IPS DF 4.7 (cell line): ENCODE results near the gene MTHFD1.
A peak's percentile ranks its signal among the peaks of the same experiment; 100 is the strongest.
"Not testable (repeated sequence)": the region's sequence is repeated elsewhere in the genome, so short reads cannot be mapped to it uniquely, and the experiment has no call there.

Experiments used
- DNase-seq: peaks from one replicate; pipeline ENCODE4 v3.0.0-alpha.2; 2013; ENCODE audit warnings: low spot score; ENCODE audit errors: extremely low read depth

Gene MTHFD1

DNA sequence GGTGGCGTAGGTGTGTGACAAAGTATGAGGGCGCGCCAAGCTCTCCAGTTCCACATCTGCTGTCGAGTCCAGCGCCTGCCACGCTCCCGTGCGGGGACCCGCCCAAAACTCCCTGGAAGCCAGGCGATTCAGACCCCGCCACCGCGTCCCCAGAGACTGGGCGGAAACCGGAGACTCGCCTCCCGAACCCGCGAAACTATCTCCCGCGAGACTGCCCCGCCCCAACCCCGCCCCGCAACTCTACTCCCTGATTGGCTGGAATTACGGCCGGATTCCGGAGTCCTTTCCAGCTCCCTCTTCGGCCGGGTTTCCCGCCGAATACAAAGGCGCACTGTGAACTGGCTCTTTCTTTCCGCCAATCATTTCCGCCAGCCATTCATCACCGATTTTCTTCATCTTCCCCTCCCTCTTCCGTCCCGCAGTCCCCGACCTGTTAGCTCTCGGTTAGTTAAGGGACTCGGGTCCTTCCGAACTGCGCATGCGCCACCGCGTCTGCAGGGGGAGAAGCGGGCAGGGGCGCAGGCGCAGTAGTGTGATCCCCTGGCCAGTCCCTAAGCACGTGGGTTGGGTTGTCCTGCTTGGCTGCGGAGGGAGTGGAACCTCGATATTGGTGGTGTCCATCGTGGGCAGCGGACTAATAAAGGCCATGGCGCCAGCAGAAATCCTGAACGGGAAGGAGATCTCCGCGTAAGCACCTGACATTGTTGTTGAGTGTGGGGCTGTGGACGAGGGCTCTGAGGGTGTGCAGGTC lies at the start of gene MTHFD1:
Gene MTHFD1, plus strand, starts transcription at position 572 of the 751 bp plus-strand sequence. Its CDS starts 75 bp downstream, at position 647.
- peak; percentile 97 for DNase-seq

DNA sequence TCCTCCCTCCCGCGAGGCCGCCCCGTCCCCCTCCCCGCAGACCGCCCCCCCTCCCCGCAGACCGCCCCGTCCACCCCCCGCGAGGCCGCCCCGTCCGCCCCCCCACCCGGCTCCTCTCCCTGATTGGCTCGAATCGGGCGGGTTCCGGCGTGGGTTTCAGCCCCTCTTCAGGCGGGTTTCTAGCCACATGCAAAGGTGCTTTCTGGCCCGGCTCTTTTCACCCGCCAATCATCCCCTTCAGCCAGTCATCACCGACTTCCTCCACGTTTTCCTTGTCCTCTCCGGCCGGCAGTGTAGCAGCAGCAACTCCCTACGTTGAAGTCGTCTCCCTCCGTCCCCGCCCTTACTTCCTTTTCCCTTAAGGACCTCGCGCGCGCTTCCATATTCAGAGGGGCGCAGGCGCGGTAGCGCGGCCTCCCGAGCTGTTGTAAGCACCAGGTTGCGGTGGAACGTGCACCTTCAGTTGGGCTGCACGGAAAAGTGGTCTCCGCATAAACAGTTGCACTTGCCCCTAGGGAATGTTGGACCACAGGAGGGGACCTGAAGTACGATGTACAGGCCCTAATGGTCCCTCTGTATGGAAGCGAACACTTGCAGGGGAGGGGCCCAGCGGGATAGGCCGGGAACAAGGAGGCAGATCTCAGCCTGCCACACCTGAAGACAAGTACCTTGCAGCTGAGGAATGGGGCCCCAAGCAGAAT lies 49.4 kb upstream of the MTHFD1 start:
- peak; percentile 95 for DNase-seq

DNA sequence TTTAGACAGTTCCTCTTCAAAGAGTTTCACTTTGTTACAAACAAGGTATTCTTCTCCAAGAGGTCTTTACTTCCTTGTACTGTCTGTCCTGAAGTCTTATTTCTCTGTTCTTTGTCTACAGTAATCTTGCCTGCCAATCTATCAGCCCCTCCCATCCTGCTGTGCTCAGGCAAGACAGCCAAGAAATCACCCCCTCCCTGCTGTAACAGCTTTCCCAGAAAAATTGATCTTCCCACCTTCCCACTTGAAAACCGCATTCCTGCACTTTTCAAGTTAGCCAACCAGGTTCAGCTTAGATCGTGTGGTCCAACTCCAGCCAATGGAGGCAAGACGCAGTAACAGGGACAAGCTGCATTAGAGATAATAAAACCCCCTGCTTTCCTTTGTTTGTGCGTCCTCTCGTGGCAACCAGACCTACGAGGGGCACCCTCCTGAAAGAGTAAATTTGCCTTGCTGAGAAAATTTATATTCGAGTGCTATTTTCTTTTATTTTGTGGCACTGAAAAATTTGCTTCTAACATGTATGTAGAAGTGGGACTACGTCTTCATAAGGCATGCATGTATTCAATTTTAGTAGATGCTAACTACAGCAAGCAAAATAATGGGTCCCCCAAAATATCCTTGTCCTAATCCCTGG lies 47.5 kb upstream of the MTHFD1 start:
- DNase-seq: no peak

DNA sequence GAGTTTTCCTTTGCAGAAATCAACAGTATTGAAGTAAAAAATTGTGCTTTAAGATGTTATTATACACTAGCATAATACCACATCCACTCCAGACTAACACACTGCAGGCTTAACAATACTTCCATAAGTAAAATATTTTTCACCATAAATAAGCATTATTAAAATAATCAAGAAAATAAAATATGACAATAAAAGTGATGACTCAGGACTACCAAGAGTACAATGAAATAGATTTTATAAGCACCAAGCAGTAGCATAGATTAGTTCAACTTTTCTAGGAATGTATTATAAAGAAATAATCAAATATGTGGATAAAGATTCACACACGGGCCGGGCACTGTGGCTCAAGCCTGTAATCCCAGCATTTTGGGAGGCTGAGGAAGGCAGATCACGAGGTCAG lies 40.4 kb upstream of the MTHFD1 start:
- no peak for DNase-seq

DNA sequence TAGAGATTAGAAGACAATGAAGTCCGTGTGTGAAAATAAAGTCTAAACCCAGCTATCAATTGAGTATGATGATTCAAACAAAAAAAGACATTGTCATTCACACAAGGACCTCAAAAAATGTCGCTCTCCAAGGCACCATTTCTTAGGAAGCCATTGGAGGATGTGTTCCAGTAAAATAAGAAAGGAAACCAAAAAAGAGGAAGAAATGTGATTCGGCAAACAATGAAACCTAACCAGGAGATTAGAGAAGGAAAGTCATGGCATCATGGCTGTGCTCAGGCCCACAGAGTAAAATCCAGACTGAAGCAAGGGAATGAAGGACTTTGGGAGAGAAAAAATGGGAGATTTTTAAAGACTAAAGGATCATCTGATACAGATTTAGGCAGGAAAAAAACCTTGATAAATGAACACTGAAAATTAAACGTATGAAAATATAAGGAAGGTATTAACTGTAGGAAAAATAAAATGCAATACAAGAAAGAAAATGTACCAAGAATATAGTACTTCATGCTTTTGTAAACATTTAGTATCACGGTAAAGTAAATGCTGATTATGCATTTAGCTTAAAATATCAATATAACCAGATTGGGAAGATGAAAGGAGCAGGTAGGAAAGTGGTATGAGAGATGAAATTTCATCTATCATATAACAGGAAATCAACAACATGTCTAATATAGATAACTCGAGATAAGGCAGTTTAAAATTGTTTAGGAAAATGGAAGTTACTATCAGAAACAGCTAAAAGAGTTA lies 38.2 kb upstream of the MTHFD1 start:
- no peak for DNase-seq

DNA sequence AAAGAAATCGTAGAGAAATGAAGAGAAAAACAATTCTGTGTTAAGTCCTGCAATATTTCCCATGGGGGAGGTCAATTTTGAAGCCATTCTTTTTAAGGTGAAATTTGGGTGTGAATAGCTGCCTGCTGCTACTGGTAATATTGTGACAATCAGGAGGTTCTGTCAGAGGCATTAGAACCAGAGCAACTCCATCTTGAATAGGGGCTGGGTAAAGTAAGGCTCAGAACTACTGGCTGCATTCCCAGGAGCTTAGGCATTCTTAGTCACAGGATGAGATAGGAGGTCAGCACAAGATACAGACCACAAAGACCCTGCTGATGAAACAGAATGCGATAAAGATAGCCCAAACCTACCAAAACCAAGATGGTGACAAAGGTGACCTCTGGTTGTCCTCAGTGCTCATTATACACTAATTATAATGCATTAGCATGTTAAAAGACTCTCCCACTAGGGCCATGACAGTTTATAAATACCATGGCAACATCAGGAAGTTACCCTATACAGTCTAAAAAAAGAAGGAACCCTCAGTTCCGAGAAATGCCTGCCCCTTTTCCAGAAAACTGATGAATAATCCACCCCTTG lies 24.8 kb upstream of the MTHFD1 start:
- DNase-seq: no peak

DNA sequence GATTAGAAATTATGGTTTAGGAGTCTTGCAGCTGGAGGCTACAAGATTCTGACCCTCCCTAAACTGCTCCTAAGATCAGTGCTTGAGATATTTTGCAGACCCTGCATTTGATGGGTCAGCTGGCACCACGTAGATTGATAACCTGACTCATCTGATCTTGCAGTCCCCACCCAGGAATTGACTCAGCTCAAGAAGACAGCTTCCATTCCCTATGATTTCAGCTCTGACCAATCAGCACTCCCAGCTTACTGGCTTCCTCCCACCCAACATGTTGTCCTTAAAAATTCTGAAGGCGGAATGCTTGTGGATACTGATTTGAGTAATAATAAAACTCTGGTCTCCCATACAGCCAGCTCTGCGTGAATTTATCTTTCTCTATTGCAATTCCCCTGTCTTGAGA lies 23.2 kb upstream of the MTHFD1 start:
- no peak for DNase-seq

DNA sequence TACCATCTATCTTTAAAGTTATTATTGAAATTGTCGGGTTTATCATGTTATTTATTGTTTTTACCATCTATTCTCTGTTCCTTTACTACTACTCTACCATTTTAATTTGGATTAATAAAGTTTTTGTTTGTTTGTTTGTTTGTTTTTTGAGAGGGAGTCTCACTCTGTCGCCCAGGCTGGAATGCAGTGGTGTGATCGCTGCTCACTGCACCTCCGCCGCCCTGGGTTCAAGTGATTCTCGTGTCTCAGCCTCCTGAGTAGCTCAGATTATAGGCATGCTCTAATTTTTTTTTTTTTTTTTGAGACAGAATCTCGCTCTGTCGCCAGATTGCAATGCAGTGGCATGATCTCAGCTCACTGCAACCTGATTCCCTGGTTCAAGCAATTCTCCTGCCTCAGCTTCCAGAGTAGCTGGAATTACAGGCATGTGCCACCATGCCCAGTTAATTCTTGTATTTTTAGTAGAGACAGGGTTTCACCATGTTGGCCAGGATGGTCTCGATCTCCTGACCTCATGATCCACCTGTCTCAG lies 22.7 kb upstream of the MTHFD1 start:
- not testable (repeated sequence) for DNase-seq

DNA sequence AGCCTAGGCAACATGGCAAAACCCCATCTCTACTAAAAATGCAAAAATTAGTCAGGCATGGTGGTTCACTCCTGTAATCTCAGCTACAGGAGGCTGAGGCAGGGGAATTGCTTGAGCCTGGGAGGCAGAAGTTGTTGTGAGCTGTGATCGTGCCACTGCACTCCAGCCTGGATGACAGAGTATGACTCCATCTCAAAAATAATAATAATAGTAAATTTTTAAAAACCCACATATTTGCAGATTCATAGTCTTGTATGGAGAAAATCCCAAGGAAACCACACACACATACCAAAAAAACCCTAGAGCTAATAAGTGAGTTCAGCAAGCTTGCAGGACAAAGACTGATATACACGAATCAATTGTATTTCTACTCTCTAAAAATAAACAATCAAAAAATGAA lies 19.0 kb upstream of the MTHFD1 start:
- DNase-seq: no peak

DNA sequence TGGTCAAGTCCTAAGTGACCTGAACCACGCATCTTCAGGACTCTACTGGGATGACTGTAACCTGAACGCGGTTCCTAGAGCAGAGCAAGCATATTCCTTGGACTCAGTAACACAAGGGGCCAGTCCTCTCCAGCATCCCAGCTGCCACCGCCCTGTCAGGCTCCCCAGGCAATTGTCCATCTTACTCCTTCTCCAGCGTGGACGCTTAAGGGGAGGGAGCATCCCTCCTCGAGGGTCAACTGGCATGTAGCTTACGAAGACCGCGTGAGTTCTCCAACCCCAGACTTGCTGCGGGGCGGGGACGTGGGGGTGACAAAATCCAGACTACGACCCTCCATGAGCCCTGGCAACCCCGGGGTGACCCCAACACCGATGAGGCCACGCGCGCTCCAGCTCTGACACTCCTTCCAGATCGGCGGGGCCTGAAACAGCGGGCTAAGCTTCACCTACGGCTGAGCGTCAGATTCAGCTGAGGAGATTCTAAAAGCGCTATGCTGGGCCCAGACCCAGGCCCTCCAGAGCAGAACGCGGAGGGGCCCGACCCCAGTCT lies 846 bp upstream of the MTHFD1 start:
- DNase-seq: no peak

DNA sequence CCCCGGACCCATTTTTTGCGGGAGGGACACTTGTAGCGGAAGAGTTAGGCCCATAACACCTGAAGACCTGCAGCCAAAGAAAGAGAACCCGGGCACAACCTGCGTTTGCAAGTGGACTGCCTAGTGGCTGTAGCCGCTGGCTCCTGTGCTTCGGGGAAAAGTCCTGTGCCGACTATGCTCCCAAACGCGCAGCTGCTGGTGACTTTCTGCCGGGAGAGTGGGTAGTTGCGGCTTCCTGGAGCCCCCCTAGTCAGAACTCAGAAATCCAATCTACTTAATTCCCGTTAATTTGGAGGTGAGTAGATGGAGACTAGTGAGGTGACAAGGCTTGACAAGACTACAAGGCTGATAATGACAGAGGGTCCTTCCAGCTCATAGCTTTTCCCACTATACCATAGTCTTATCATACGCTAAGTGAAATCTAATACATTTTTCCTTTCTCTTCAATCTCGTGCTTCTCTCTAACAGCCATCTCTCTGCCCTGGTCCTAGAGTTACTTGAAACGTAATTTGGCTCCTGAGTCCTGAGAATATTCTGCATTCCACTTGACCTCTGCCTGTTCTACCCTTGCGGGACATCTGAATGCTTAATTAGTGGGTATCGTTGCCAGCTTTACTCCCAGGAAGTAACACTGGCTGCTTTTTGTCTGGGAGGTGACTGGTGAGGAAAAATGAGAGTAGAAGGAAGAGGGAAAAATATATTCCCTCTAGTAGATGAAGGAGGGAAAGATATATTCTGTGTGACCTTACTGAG lies 556 bp downstream of the MTHFD1 start:
- DNase-seq: no peak

DNA sequence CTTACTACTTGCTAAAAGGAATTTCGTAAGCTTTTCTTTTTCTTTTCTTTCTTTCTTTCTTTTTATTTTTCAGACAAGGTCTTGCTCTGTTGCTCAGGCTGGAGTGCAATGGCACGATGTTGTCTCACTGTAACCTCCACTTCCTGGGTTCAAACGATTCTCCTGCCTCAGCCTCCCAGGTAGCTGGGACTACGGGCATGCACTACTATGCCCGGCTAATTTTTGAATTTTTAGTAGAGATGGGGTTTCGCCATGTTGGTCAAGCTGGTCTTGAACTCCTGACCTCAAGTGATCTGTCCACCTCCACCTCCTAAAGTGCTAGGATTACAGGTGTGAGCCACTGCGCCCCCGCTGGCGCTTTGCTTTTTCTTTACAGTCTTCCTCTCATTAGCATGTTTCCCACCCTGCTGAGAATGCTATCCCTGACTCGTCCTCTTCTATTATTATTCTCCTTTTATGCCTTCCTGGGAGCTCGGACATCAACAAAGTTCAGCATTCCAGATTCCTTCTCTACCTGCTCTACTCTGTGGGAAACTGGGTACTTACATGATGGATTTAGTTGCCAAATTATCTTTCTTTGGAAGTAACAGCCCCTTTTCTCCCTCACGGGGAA lies 3.1 kb downstream of the MTHFD1 start:
- peak; percentile 95 for DNase-seq

DNA sequence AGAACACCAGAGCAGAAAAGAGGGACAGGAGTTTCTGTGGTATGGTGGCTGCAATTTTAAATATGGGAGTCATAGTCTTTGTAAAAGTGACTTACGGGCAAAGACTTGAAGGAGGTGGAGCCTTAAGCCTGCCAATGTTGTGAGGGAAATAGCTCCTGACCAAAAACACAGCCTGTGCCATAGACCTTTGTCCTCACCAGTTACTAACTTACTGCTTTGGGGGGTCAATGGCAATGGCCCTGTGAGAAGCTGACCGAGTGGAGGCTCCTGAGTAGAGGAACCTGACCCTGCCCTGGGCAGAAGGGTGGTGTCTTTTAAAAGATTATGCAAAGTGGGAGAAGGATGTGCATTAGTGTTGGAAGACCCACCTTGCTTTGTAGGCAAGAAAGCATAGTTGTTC lies 3.8 kb downstream of the MTHFD1 start:
- no peak for DNase-seq

DNA sequence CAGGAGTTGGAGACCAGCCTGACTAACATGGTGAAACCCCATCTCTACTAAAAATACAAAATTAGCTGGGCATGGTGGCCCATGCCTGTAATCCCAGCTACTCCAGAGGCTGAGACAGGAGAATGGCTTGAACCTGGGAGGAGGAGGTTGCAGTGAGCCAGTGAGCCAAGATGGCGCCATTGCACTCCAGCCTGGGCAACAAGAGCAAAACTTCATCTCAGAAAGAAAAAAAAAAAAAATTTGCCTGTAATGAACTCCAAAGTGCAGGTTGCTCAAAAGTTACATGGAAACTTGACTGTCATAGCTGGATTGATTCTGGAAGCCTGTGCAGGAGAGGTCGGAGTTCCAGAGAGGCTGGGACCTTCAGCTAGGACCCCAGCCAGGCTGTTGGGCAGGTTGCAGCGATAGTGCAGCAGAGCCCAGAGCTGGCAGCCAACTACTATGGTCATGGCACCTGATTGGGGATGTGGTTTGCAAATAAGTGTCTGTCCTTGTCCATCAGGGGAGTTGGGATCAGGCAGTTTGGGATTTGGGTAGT lies 5.1 kb downstream of the MTHFD1 start:
- DNase-seq: not testable (repeated sequence)

DNA sequence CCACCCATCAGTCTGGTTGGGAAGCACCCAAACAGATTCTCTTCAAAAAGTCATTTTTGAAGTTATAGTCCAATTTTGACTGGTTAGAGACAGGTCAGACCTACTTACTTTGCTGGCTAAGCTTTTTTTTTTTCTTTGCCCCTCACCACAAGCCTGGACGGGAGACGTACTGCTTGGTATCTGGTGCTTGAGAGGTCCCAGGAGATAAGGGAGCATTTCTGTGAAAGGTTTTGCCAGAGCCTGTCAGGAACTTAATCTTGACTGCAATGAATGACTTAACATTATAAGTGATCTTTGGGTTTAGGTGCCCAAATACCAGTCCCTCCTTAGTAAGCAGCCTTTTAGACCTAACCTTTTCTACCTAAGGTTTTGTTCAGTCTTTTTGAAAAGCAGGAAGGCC lies 6.3 kb downstream of the MTHFD1 start:
- DNase-seq: no peak

DNA sequence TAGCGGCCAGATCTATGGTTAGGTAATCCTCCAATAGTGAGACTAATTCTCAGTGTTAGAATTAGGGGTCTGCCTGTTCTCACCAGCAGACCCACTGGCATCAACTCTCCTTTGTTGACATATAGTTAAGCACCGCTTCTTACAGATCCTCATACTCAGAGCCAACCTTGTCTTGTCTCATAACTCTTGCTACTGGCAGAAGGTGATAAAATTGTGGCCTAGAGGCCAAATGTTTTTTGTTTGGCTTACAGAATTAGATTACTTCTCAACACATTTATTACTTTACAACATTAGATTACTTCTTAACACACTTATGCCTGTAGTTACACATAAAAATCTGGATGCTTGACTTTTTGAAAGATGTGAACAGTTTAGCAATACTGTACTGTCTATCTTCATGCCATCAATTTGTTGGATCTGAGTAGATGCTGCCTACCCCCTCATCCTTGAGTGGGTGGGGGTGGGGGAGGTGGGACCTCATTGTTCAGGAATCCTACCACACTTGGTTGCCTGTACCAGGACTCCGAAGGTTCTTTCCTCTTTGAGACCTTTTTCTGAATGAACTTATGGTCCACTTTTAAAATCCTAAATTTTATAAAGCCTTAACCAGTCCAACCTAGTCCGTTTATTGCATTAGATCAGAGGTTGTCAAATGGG lies 7.0 kb downstream of the MTHFD1 start:
- no peak for DNase-seq

DNA sequence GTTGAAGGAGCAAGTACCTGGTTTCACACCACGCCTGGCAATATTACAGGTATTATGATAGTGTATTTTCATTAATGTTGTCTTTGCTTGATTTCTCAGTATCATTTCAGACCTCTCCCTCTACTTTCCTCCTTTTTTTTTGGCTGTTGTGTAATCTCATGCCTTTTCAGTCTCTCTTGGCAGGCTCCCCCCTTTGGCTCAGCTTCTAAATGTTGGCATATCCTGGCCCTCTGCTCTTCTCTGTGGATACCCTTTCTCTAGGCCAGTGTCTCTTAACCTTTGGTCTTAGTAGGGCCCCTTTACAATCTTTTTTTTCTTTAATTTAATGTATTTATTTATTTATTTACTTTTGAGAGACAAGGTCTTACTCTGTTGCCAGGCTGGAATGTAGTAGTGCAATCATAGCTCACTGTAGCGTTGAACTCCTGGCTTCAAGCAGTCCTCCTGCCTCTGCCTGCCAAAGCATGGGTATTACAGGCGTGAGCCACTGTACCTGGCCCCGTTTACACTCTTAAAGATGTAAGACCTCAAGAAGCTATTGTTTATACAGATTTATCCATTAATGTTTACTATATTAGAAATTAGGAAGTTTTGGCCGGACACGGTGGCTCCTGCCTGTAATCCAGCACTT lies 12.8 kb downstream of the MTHFD1 start:
- no peak for DNase-seq

DNA sequence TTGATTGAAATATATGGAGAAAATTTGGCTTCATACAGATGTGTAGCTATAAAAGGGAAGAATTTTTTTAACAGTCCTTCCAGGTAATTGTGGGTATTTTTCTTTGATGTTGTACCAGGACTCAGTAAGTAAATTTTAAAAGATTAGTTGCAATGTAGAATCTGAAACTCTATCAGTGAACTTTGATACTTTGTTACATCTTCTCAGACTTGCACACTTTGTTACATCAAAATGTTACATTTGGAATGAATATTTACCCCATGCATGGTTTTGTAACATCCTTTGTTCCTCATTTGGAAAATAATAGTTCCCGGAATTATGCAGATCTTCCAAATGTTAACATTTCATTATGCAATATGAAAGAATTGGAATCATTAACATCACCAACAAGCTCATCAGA lies 13.8 kb downstream of the MTHFD1 start:
- DNase-seq: no peak
